Mucosa of rectum (tissue), 2 donors: ENCODE results near the gene SDC4.

ENCODE experiments used
- H3K27ac ChIP-seq, 2 donors: one replicate each; pipeline ENCODE4 v1.7.0; 2013; ENCODE audit warnings: inconsistent platforms in 2 of 2, low read depth in 2 of 2, low read length in 2 of 2
- H3K27me3 ChIP-seq, 2 donors: one replicate each; pipeline ENCODE4 v1.7.0; 2013; ENCODE audit warnings: low read length in 2 of 2; ENCODE audit not compliant: control insufficient read depth in 2 of 2, insufficient read depth in 2 of 2
- H3K36me3 ChIP-seq, 2 donors: one replicate each; pipeline ENCODE4 v1.7.0; 2013; ENCODE audit warnings: low read length in 2 of 2; ENCODE audit not compliant: control insufficient read depth in 2 of 2, insufficient read depth in 2 of 2
- H3K4me1 ChIP-seq, 2 donors: one replicate each; pipeline ENCODE4 v1.7.0; 2013; ENCODE audit warnings: low read length in 2 of 2, mild to moderate bottlenecking in 1 of 2; ENCODE audit not compliant: control insufficient read depth in 2 of 2, insufficient read depth in 2 of 2
- H3K4me3 ChIP-seq, 2 donors: one replicate each; pipeline ENCODE4 v1.7.0; 2013; ENCODE audit warnings: low read length in 2 of 2
- H3K9ac ChIP-seq, 2 donors: one replicate each; pipeline ENCODE4 v1.7.0; 2013; ENCODE audit warnings: low read length in 2 of 2, low read depth in 1 of 2, mild to moderate bottlenecking in 1 of 2
- H3K9me3 ChIP-seq, 2 donors: one replicate each; pipeline ENCODE4 v1.7.0; 2013; ENCODE audit warnings: low read length in 2 of 2; ENCODE audit not compliant: control insufficient read depth in 2 of 2
- donor health status: healthy.
- donor health status: Normal muscosa, but diverticular disease.

SDC4 gene

GRCh38 chr20:45311589-45312211, 36.5 kb downstream of the SDC4 start:
- Histone ChIP-seq H3K27ac (no peak overlapping the region), H3K36me3 (no peaks in the 10 kb centered on the region), H3K4me3 (no peak overlapping the region), H3K27me3 (peaks cover 10 to 14% of the 10 kb centered on the region in 2 donors), H3K9ac (peak overlapping the region in 1 of 2 donors; percentile 16), H3K4me1 (peaks cover 2 to 4% of the 10 kb centered on the region in 2 donors), H3K9me3 (no peaks in the 10 kb centered on the region)

GRCh38 chr20:45309075-45309474, 39.1 kb downstream of the SDC4 start:
- Histone ChIP-seq H3K4me3 (no peak overlapping the region), H3K9ac (no peak overlapping the region), H3K27me3 (peaks cover 6 to 7% of the 10 kb centered on the region in 2 donors), H3K9me3 (no peaks in the 10 kb centered on the region), H3K27ac (no peak overlapping the region), H3K4me1 (peaks cover 4 to 6% of the 10 kb centered on the region in 2 donors), H3K36me3 (no peaks in the 10 kb centered on the region)

GRCh38 chr20:45308117-45308778, 40.0 kb downstream of the SDC4 start, which contains the start of gene MATN4:
Gene MATN4, minus strand, starts transcription at chr20:45308299. Its CDS starts 2,717 bp downstream, at chr20:45305582.
- no peak within 1 kb of the TSS for H3K27ac ChIP-seq
- H3K9me3 ChIP-seq = no peaks in the 10 kb centered on the region
- peaks cover 6 to 7% of the 10 kb centered on the region in 2 donors for H3K27me3 ChIP-seq
- peaks cover 4 to 6% of the 10 kb centered on the region in 2 donors for H3K4me1 ChIP-seq
- H3K9ac ChIP-seq = no peak within 1 kb of the TSS
- no peak within 1 kb of the TSS for H3K4me3 ChIP-seq
- no peaks in the 10 kb centered on the region for H3K36me3 ChIP-seq

- Histone ChIP-seq H3K4me3 (no peak overlapping the region), H3K27me3 (peaks cover 5 to 7% of the 10 kb centered on the region in 2 donors), H3K36me3 (no peaks in the 10 kb centered on the region), H3K27ac (no peak overlapping the region), H3K4me1 (peaks cover 4 to 6% of the 10 kb centered on the region in 2 donors), H3K9me3 (no peaks in the 10 kb centered on the region), H3K9ac (no peak overlapping the region)
Measured at GRCh38 chr20:45307076-45307640, 41.1 kb downstream of the SDC4 start.

GRCh38 chr20:45306431-45306982, 41.7 kb downstream of the SDC4 start, which contains the start of gene RBPJL:
Gene RBPJL, plus strand, starts transcription at chr20:45306840. Its CDS starts 83 bp downstream, at chr20:45306923.
- Histone ChIP-seq H3K36me3 (no peaks in the 10 kb centered on the region), H3K27me3 (peaks cover 0 to 7% of the 10 kb centered on the region in 2 donors), H3K4me1 (peaks cover 4 to 6% of the 10 kb centered on the region in 2 donors), H3K9me3 (no peaks in the 10 kb centered on the region), H3K9ac (no peak within 1 kb of the TSS), H3K27ac (no peak within 1 kb of the TSS), H3K4me3 (no peak within 1 kb of the TSS)

- Histone ChIP-seq H3K4me3 (no peak overlapping the region), H3K27ac (no peak overlapping the region), H3K9me3 (no peaks in the 10 kb centered on the region), H3K27me3 (peaks cover 0 to 5% of the 10 kb centered on the region in 2 donors), H3K36me3 (no peaks in the 10 kb centered on the region), H3K4me1 (peaks cover 4 to 6% of the 10 kb centered on the region in 2 donors), H3K9ac (no peak overlapping the region)
Measured at GRCh38 chr20:45305262-45305661, 43.0 kb downstream of the SDC4 start.

- H3K27me3 ChIP-seq = peaks cover 0 to 5% of the 10 kb centered on the region in 2 donors
Measured at GRCh38 chr20:45304464-45304999, 43.7 kb downstream of the SDC4 start.

GRCh38 chr20:45303586-45304463, 44.4 kb downstream of the SDC4 start:
- Histone ChIP-seq H3K27ac (no peak overlapping the region), H3K27me3 (peaks cover 0 to 5% of the 10 kb centered on the region in 2 donors), H3K36me3 (no peaks in the 10 kb centered on the region), H3K4me1 (peaks cover 4 to 6% of the 10 kb centered on the region in 2 donors), H3K9ac (no peak overlapping the region), H3K9me3 (no peaks in the 10 kb centered on the region), H3K4me3 (no peak overlapping the region)

More at GRCh38 chr20:45304464-45304999, 43.7 kb downstream of the SDC4 start:
- H3K9me3 ChIP-seq = no peaks in the 10 kb centered on the region
- no peaks in the 10 kb centered on the region for H3K36me3 ChIP-seq
- no peak overlapping the region for H3K9ac ChIP-seq
- no peak overlapping the region for H3K4me3 ChIP-seq
- H3K27ac ChIP-seq = no peak overlapping the region
- peaks cover 4 to 6% of the 10 kb centered on the region in 2 donors for H3K4me1 ChIP-seq

GRCh38 chr20:45301824-45302271, 46.4 kb downstream of the SDC4 start:
- Histone ChIP-seq H3K36me3 (no peaks in the 10 kb centered on the region), H3K4me1 (peaks cover 2% of the 10 kb centered on the region in 2 donors), H3K9ac (no peak overlapping the region), H3K27me3 (peaks cover 0 to 5% of the 10 kb centered on the region in 2 donors), H3K4me3 (no peak overlapping the region), H3K27ac (no peak overlapping the region), H3K9me3 (no peaks in the 10 kb centered on the region)
